Activated naive CD8-positive, alpha-beta T cell (primary cell): Measurements from ENCODE around the gene LMTK3.
"Not testable (repeated sequence)": the region's sequence is repeated elsewhere in the genome, so short reads cannot be mapped to it uniquely, and the experiment has no call there.

Experiments
- H3K27ac Mint-ChIP-seq: one replicate; pipeline ENCODE4 v1.8.0; 2021; ENCODE audit warnings: mixed read lengths
- H3K27me3 Mint-ChIP-seq: one replicate; pipeline ENCODE4 v1.8.0; 2021; ENCODE audit warnings: mixed read lengths
- H3K36me3 Mint-ChIP-seq: one replicate; pipeline ENCODE4 v1.8.0; 2021; ENCODE audit warnings: mixed read lengths
- H3K4me1 Mint-ChIP-seq: one replicate; pipeline ENCODE4 v1.8.0; 2021; ENCODE audit warnings: low read depth, mixed read lengths
- H3K4me3 Mint-ChIP-seq: one replicate; pipeline ENCODE4 v1.8.0; 2021; ENCODE audit warnings: mild to moderate bottlenecking, mixed read lengths
- H3K9me3 Mint-ChIP-seq: one replicate; pipeline ENCODE4 v1.8.0; 2021; ENCODE audit warnings: low read depth, mixed read lengths

Gene LMTK3

DNA sequence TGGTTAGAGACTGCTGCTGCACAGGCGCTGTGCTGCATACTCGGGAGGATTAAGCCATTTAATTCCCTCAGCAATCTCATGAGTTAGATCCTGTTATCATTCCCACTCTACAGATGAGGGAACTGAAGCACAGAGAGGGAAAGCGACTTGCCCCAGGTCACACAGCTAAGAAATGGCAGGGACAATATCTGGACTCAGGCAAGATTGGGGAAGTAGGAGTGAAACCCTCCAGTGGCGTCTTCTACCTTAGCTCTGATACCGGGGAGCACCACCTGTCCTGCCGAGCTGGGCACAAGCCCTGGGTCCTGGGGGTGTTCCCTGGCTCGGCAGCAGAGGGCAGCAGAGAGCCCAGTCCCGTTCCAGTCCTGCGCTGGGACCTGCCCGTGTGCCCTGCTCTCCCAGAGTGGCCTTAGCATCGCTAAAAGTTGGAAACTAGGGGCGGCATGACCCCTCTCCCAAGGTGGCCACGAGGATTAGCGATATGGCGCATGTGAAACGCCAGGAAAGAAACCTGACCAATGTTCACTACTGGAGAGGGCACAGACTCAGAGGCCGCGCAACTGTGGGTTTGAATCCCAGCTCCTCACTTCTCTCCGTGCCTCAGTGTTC is 21.9 kb downstream of the LMTK3 start:
- no peak overlapping the region for H3K4me3 Mint-ChIP-seq
- H3K9me3 Mint-ChIP-seq: no peaks in the 10 kb centered on the region
- H3K27me3 Mint-ChIP-seq: peaks cover under 1% of the 10 kb centered on the region
- peaks cover 32% of the 10 kb centered on the region for H3K4me1 Mint-ChIP-seq
- no peak overlapping the region for H3K27ac Mint-ChIP-seq
- no peaks in the 10 kb centered on the region for H3K36me3 Mint-ChIP-seq

DNA sequence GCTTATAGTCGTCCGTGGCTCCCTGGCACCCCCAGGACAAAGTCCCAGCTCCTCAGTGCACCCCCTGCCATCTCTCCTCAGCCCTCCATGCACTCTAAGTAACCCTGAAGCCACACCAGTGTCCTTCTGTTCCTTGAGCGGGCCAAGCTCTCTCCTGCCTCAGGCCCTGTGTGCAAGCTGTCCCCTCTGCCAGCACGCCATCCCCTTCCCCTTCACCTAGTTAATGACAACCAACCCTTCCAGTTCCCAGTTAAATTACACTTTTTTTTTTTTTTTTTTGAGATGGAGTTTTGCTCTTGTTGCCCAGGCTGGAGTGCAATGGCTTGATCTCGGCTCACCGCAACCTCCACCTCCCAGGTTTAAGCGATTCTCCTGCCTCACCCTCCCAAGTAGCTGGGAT is 23.2 kb downstream of the LMTK3 start:
- H3K27ac Mint-ChIP-seq, H3K36me3 Mint-ChIP-seq, H3K9me3 Mint-ChIP-seq, H3K4me3 Mint-ChIP-seq, H3K27me3 Mint-ChIP-seq: not testable (repeated sequence)
- H3K4me1 Mint-ChIP-seq: peaks cover 26% of the 10 kb centered on the region

DNA sequence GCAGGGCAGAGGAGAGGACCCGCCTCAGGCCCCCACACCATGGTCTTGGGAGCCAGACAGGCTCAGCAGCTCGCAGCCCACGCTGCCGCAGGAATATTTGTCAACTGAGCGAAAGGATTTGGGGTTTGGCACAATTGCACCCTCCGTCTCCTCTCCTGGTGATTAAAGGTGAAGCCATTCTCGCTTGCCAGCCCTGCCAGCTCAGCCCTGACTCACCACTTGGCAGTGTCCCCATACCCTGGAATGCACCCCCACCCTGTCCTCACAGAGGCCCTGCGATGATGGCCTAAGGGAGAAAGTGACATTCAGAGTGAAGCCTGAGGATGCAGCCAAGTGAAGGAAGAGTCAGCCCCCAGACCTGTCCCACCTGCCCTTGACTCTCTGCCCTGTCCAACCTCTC is 23.7 kb downstream of the LMTK3 start:
- H3K4me3 Mint-ChIP-seq: no peak overlapping the region
- H3K27me3 Mint-ChIP-seq: no peaks in the 10 kb centered on the region
- H3K27ac Mint-ChIP-seq: no peak overlapping the region
- peaks cover 3% of the 10 kb centered on the region for H3K36me3 Mint-ChIP-seq
- H3K4me1 Mint-ChIP-seq: peaks cover 24% of the 10 kb centered on the region
- H3K9me3 Mint-ChIP-seq: no peaks in the 10 kb centered on the region

DNA sequence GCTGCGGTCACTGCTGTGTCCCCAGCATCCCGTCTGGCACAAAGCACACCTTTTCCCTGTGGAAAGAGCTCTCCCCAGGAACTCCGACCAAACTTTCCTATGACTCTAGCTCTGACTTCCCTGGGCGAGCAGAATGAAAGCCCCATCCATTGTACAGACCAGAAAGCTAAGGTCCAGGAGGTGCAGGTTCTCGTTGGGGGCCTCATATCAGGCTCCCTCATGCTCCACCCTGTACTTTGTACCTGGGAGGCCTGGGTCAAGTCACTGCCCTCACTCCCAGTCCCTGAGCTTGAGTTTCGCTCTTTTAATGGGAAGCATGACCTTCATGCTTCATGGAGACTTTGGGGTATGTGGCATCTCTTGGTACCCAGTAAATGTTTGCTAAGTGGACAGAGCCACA is 24.1 kb downstream of the LMTK3 start:
- H3K4me3 Mint-ChIP-seq: no peak overlapping the region
- H3K9me3 Mint-ChIP-seq: no peaks in the 10 kb centered on the region

DNA sequence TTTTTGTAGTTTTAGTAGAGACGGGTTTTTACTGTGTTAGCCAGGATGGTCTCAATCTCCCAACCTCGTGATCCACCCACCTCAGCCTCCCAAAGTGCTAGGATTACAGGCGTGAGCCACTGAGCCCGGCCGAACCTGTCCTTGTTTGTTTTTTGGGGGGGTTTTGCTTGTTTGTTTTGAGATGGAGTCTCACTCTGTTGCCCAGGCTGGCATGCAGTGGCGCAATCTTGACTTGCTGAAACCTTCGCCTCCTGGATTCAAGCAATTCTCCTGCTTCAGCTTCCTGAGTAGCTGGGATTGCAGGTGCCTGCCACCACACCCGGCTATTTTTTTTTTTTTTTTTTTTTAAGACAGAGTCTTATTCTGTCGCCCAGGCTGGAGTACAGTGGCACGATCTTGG is 24.9 kb downstream of the LMTK3 start:
- not testable (repeated sequence) for H3K27ac Mint-ChIP-seq, H3K9me3 Mint-ChIP-seq, H3K36me3 Mint-ChIP-seq, H3K27me3 Mint-ChIP-seq, H3K4me3 Mint-ChIP-seq
- peaks cover 16% of the 10 kb centered on the region for H3K4me1 Mint-ChIP-seq

More for the DNA sequence above, 24.1 kb downstream of the LMTK3 start:
- peaks cover 20% of the 10 kb centered on the region for H3K4me1 Mint-ChIP-seq
- no peaks in the 10 kb centered on the region for H3K27me3 Mint-ChIP-seq
- H3K27ac Mint-ChIP-seq: no peak overlapping the region
- peaks cover 3% of the 10 kb centered on the region for H3K36me3 Mint-ChIP-seq

DNA sequence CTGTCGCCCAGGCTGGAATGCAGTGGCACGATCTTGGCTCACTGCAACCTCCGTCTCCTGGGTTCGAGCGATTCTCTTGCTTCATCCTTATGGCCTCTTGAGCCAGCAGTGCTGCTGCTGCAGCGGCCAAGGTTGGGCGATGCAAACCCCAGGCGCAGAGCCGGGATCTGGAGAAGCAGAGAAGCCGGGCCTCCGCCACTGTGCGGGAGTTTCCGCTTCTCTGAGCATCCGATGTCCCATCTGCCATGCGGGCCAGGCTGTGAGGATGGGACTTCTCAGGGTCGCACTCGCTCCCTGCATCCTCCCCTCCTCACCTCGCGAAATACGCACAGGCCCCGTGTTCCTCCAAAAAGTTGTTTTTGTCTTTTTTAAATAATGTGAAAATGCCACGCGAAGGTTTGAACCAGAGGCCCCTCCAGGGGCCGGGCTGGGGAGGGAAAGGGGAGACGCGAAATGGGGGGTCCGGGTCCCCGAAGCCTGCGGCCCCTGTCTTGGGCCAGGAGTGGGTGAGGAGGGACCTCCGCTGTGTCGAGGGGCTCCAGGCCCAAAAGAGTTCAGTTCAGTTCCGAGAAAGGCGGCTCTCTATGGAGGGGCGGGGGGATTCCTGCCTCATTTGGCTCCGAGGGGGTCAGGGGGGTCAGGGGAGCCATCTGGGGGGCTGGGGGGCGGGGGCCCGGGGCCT is 26.6 kb downstream of the LMTK3 start:
- Mint-ChIP-seq H3K27me3 (no peaks in the 10 kb centered on the region), H3K36me3 (peaks cover 3% of the 10 kb centered on the region), H3K27ac (no peak overlapping the region), H3K4me1 (peaks cover 19% of the 10 kb centered on the region), H3K4me3 (no peak overlapping the region), H3K9me3 (no peaks in the 10 kb centered on the region)

DNA sequence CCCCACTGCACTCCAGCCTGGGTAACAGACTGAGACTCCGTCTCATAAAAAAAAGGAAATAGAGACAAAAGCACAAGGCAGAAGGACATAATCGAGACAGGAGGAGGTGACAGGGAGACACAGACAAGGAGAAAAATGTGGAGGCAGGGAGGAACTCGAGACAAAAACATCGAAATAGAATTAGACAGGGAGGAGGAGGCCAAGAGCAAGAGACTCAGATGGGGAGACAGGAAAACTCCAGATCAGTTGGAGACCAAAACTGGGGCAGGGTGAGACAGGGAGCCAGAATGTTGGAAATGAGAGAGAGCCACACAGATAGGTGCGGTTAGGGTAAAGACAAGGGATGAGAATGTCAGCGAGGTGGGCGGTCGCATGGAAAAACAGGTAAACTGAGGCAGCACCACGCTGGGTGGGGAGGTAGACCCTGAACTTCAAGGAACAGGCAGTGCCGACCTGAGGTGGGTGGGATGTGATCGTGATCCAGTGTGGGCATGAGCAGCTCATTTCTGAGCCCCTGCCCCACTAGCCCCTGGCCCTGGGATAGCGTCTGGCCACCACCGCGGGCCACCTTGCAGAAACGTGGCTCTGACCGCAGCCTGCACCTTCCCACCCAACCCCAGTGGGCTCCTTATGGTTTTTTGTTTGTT is 27.3 kb downstream of the LMTK3 start:
- Mint-ChIP-seq H3K36me3 (peaks cover 3% of the 10 kb centered on the region), H3K4me1 (peaks cover 21% of the 10 kb centered on the region), H3K27ac (no peak overlapping the region), H3K4me3 (no peak overlapping the region), H3K9me3 (no peaks in the 10 kb centered on the region), H3K27me3 (no peaks in the 10 kb centered on the region)

DNA sequence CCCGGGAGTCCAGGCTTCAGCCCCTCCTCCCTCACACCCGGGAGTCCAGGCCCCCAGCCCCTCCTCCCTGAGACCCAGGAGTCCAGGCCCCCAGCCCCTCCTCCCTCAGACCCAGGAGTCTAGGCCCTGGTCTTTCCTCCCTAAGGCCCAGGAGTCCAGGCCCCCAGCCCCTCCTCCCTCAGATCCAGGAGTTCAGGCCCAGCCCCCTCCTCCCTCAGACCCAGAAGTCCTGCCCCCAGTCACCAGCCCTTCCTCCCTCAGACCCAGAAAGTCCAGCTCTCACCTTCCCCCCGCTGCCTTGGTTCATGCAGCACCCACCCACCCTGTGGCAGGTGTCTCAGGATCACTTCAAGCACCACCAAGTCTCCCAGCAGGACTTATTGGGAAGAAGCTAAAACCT is 28.3 kb downstream of the LMTK3 start:
- Mint-ChIP-seq H3K4me1 (peaks cover 21% of the 10 kb centered on the region), H3K4me3 (no peak overlapping the region), H3K9me3 (no peaks in the 10 kb centered on the region), H3K27me3 (no peaks in the 10 kb centered on the region), H3K36me3 (peaks cover 3% of the 10 kb centered on the region), H3K27ac (no peak overlapping the region)

DNA sequence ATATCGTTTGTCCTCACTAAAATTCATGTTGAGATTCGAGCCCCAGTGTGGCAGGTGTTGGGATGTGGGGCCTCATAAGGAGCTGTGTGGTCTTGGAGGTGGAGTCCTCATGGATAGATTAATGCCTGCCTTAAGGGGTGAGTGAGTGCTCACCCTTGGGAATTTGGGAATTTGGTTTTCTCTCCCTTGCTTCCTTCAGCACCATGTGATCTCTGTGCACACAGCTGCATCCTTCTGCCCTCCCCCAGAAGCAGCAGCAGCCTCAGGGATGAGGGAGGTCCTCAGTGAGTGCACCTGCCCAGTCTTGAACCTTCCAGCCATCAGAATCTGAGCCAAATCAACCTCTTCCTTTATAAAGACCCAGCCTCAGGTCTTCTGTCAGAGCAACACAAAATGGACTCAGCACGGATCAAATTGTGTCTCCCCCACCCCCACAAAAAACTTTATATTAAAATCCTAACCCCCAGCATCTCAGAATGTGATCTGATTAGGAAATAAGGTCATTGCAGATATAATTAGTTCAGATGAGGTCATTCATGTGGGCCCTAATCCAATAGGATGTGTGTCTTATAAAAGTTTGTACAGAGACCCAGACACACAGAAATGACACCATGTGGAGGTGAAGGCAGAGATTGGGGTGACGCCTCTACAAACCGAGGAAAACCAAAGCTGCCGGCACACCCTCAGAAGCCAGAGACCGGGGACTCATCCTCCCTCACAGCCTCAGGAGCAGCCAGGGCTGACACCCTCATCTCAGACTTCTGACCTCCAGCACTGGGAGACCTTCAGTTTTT is 29.6 kb downstream of the LMTK3 start:
- H3K9me3 Mint-ChIP-seq: no peaks in the 10 kb centered on the region
- peak overlapping the region; percentile 50 for H3K4me3 Mint-ChIP-seq
- peaks cover 3% of the 10 kb centered on the region for H3K36me3 Mint-ChIP-seq
- no peaks in the 10 kb centered on the region for H3K27me3 Mint-ChIP-seq
- peaks cover 21% of the 10 kb centered on the region for H3K4me1 Mint-ChIP-seq
- peak overlapping the region; percentile 61 for H3K27ac Mint-ChIP-seq

DNA sequence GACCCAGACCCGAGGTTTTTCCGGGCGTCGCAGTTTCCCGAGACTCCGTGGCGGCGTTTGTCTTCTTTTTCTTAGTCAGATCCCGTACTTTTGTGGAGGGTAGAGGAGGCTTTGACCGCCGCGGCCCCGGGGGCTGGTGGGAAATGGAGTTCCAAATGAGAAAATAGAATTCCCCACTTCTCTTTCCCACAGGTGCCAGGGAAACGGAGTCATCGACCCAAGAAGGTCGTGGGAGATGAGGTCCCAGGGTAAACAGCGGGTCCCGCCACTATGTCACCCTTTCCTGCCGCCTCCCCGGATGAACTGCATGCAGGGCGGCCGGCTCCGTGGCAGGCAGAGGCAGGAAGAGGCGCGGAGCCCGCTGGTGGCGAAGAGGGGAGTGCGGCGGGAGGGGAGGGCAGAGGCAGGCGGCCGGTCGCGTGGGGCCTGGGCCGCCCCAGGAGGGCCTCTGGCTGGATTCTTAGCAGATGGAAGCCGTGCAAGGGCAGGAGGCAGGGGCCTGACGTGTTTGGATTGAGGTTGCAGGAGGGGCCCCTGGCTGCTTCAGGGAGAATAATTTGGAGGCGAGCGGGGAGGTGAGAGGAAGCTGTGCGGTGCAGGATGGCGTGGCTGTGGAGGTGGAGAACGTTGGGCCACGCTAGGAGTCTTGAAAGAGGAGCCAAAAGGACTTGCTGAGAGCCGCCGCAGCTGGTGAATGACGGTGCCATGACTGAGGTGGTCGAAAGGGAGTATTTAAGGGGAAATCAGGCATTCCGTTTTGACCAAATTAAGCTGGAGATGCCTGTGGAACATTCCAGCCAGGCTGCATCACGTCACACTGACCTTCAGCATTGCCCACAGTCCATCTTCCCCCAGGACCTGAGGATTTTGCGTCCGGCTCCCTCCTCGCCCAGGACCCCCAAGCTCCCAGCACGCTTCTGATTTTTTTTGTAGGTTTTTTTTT is 30.8 kb downstream of the LMTK3 start:
- peaks cover 21% of the 10 kb centered on the region for H3K4me1 Mint-ChIP-seq
- peaks cover 3% of the 10 kb centered on the region for H3K36me3 Mint-ChIP-seq
- no peaks in the 10 kb centered on the region for H3K9me3 Mint-ChIP-seq
- no peaks in the 10 kb centered on the region for H3K27me3 Mint-ChIP-seq
- peak overlapping the region; percentile 87 for H3K4me3 Mint-ChIP-seq
- peak overlapping the region; percentile 93 for H3K27ac Mint-ChIP-seq

DNA sequence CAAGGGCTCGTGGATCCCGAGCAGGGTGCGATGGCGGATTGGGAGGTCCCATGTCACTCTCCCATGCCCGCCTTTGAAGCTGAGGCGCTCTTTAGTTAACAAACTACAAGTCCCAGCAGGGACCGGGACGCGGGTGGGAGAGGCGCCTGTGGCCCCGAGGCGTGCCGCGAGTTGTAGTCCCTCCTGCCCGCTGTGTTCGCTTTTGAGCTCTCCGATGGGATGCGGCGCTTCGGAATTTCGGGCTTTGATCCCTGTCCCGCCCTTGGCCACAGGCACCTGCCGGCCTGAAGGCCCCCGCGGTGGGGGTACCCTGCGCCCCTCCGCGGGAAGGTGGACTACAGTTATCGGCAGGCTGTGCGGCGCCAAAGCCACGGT is 31.5 kb downstream of the LMTK3 start:
- Mint-ChIP-seq H3K4me3 (peak overlapping the region; percentile 87), H3K27me3 (no peaks in the 10 kb centered on the region), H3K27ac (peak overlapping the region; percentile 93), H3K9me3 (no peaks in the 10 kb centered on the region), H3K4me1 (peaks cover 21% of the 10 kb centered on the region), H3K36me3 (peaks cover 3% of the 10 kb centered on the region)

DNA sequence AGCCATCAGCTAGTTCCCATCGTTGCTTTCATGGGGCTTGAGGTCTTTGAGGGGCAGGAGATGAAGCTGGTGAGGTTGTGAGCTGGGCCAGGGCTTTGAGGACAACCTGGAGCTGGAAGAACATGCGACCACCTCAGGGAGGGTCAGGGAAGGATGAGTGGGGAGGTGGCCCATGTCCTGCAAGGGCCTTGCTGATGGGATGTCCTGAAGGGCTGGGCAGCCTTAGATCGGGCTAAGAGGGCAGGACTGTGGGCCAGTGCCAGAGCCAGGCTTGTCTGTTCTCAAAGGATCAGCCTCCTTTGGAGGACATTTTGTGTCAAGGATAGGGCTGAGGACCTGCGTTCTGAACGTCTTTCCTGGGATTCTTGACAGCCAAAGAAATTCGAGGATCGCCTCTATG is 31.9 kb downstream of the LMTK3 start:
- no peaks in the 10 kb centered on the region for H3K27me3 Mint-ChIP-seq
- H3K4me1 Mint-ChIP-seq: peaks cover 21% of the 10 kb centered on the region
- peak overlapping the region; percentile 87 for H3K4me3 Mint-ChIP-seq
- H3K27ac Mint-ChIP-seq: peak overlapping the region; percentile 86
- H3K9me3 Mint-ChIP-seq: no peaks in the 10 kb centered on the region
- peaks cover 3% of the 10 kb centered on the region for H3K36me3 Mint-ChIP-seq

DNA sequence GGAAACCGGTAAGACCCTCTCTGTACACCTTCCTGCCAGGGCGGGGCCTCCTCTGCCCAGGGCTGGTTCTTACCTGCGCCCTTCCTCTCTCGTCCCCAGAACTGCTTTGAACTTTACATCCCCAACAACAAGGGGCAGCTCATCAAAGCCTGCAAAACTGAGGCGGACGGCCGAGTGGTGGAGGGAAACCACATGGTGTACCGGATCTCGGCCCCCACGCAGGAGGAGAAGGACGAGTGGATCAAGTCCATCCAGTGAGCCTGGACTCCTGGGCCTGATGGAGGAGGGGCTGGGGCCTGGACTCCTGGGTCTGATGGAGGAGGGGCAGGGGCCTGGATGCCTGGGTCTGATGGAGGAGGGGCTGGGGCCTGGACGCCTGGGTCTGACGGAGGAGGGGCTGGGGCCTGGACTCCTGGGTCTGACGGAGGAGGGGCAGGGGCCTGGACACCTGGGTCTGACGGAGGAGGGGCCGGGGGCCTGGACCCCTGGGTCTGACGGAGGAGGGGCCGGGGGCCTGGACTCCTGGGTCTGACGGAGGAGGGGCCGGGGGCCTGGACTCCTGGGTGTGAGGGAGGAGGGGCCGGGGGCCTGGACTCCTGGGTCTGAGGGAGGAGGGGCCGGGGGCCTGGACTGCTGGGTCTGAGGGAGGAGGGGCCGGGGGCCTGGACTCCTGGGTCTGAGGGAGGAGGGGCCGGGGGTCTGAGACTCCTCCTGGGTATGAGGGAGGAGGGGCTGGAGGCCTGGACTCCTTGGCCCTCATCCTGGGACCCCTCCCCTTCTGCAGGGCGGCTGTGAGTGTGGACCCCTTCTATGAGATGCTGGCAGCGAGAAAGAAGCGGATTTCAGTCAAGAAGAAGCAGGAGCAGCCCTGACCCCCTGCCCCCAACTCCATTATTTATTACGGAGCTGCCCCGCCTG is 33.0 kb downstream of the LMTK3 start:
- Mint-ChIP-seq H3K27me3 (no peaks in the 10 kb centered on the region), H3K4me1 (peaks cover 21% of the 10 kb centered on the region), H3K36me3 (no peaks in the 10 kb centered on the region), H3K4me3 (no peak overlapping the region), H3K9me3 (no peaks in the 10 kb centered on the region), H3K27ac (peak overlapping the region; percentile 86)
